CD4-positive, alpha-beta T cell treated with Interleukin-12 subunit alpha and Interleukin-12 subunit beta, for 1 hour (primary cell): Measurements from ENCODE around the gene DCDC2C.
"Not testable (repeated sequence)": the region's sequence is repeated elsewhere in the genome, so short reads cannot be mapped to it uniquely, and the experiment has no call there.

Source experiments
- DNase-seq: peaks from one replicate; pipeline ENCODE4 v3.0.0-alpha.2; 2020

The DCDC2C gene, protein sequence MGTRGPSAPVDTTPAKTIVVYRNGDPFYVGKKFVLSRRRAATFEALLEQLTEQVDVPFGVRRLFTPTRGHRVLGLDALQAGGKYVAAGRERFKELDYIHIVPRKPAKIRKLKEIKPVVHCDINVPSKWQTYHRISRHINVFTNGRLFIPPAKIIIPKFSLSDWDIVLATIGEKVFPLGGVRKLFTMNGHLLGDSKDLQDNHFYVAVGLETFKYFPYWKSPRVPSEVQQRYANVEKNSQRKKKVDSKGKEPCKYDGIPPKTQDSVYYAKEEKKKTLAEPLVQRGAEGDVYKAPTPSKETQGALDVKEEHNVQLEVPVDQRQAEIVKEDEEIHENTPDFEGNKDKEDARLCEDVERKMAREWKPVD

DNA sequence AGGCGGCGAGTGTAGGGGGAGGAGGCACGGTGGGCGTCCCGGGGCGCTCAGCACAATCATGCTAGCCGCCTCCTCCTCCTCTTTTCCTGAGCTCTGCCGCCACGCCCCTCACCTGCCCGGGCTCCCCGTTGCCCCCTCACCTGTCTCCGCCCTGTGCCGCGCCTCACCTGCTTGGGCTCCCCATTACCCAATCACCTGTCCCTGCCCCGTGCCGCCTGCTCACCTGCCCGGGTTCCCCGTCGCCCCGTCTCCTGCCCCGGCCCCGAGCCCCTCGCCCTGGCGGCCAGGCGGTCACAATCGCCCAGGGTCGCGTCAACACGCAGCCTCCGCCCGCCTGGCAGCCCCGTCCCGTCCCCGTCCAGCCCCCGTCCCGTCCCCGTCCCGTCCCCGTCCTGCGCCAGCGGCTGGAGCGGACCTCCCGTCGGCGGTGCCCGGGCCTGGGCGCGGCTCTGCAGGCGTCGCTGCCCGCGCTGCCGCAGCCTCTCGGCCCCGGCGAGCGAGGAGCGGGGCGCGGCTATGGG, at the start of gene DCDC2C:
TSS of gene DCDC2C (plus strand) at position 340 of the 521 bp plus-strand sequence. CDS start at position 517, 177 bp downstream.
- DNase-seq, result no peak

DNA sequence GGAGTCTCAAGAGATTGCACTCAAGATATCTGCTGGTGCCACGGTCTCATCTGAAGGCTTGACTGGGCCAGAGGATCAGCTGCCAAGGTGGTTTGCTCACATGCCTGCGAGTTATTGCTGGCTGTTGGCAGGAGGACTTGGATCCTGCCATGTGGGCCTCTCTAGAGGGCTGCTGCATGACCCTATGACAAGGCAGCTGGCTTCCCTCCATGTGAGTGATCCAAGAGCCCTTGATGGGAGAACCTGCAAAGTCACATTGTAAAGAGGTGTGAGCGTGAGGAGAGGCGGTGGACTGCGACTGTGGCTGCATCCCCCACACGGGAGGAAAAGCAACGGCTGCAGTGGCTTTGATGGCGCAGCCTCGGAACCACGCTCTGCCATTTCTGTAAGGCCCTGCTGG, 49.4 kb upstream of the DCDC2C start:
- no peak for DNase-seq

DNA sequence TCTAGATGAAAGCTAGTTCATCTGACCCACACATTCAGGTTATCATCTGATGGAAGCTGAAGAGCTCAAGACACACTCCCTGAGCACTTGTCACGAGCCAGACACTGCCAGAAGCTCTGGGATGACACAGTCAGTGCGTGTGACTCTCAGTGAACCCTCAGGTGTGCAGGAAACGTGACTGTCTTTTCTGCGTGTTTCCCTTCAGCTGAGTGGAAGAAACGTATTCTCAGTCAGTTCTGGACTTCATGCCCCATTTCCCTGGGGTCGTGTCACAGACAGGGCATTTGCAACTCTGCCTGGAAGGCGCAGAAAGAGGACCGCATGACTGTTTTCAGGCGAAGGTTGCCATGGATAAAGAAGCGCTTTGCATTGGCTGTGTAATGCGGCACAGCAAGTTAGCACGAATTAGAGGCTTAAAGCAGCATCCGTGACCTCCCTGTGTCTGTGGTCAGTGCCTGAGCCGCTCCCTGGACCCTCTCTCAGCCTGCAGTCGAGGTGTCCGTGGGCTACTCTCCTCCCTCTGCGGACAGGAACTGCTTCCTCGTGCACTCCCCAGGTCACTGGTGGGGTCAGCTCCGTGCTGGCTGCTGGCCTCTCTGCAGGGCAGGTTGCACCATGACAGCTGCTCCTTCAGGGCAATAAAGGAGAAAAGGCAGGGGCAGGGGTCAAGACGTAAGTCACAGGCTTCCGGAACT, 48.7 kb upstream of the DCDC2C start:
- no peak for DNase-seq

DNA sequence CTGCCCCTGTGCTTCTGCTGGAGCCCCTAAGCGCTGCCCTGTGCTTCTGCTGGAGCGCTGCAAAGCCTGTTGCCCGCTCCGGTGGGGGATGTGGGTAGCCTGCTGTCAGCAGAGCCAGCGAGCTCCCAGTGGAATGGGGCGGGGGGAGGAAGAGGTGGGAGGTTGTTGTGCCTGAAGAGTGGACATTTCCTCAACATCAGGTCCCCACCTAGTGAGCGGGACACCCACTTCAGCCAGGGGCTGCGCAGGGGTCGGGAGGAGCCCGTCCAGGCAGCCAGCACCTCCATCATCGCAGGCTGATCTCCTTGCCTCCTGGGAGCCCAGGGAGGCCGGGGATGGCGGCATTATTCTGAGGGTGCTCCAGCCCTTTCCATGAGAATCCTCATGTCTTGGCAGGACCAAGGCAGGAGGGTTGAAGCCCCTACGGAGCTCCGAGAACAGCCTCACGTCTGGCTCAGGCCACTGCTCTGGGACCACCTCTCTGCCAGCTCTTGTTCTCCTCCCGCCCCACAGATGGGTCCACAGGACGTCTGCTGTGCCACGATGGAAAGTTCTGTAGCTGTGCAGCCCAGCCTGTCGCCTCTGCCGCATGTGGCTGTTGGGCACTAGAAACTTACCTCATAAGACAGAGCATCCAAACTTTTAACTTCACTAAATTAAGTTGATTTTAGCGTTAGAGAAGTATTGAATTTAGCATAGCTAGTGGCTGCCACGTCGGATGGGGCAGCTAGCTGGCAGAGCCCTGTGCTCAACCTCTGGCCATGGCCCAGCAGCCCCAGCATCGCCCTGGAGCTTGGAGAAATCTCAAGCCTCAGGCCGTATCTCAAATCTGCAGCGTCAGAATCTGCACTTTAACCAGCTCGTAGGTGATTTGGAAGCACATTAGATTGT, 47.3 kb upstream of the DCDC2C start:
- no peak for DNase-seq

DNA sequence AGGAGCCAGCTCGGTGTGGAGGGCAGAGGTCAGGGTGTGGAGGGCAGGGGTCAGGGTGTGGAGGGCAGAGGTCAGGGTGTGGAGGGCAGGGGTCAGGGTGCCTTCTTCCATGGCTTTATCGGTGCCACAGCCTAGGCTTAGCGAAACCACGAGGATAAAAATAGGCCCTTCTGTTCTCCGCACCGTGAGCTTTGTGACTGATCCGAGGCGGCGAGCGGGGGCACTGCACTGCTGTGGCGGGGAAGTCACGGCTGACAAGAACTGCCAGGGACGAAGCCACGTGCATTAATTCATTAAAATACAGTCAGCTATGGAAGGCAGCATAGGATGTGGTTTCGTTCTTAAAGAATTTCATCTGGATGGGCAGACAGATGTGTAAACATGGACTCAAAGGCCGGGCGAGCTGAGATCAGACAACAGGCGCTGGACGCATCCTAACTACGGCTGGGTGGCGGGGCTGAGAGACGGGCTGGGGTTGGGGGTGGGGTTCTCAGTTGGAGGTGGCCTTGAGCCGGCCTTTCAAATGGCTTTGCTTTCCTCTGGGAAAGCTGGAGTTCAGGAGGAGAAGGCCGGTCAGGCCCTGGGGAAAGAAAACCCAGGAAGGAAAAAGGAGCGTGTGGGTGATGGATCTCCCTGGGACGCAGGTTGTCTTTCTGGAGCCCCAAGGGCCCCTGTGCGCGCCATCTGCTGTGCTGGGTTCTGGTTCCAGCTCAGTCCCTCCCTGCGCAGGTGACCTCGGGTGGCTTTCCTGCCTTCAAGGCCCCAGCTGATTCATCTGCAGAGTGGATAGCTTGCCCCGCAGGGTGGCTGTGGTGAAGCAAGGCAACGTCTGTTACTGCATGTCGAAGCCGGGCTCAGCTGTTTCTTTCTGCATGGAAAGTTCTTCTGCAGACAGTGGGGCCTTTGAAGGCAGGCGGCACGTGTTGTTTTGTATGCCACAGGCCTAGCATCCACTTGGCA, 46.3 kb upstream of the DCDC2C start:
- no peak for DNase-seq

DNA sequence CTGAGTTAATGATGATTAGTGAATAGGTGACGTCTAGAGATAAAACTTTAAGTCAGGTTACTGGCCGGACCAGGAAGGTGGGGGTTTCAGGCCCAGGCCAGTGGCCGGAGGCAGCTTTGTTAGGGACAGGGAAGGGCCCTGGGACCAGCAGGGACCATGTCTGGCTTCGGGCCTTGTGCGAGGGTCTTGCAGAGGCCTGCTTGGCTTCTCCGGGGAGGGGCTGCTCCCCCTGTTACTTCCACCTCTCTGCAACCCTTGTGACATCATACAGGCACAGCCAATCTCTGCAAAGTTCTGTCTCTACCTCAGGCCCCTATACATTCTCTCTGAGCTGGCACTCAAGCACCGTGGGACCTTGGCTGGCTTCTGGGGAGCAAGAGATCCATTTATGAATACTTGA, 45.5 kb upstream of the DCDC2C start, which contains the start of gene ALLC:
TSS of gene ALLC (plus strand) at position 320 of the 400 bp plus-strand sequence. CDS start 12,958 bp downstream, outside the sequence.
- no peak for DNase-seq

DNA sequence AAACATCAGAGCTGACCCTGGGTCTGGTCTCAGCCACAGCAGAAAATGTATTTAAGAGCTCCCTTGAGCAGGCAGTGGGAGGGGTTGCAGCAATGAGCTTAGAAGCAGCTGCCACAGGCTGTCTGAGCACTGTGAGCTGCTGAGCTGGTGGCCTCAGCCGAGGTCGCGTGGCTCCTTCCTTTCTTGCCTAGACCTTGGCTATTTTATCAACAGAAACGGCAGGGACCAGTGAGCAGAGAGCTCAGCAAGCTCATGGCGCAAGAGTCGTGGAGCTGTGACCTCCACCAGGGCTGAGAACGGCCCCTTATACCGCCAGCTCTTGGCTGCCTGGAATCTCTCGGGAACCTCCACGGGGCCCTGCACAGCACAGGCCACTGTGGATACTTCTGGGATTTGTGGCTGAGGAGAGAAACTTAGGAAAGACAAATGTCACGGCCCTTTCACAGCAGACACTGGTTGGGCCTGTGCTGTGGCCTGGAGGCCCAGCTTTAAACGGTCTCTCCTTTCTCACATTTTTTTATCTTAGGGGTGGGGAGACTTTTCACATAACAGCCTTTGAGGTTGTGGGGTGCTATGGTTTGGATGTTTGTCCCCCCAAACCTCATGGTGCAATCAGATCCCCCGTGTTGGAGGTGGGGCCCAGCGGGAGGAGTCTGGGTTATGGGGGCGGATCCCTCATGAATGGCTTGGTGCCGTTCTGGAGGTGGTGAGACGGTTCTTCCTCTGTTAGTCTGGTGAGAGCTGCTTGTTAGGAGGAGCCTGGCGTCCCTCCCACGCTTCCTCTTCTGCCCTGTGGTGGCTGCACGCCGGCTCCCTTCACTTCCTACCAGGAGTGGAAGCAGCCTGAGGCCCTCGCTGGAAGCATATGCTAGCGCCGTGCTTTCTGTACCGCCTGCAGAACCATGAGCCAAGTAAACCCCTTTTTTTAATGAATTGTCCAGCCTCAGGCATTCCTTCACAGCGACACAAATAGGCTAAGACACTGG, 43.6 kb upstream of the DCDC2C start:
- no peak for DNase-seq

DNA sequence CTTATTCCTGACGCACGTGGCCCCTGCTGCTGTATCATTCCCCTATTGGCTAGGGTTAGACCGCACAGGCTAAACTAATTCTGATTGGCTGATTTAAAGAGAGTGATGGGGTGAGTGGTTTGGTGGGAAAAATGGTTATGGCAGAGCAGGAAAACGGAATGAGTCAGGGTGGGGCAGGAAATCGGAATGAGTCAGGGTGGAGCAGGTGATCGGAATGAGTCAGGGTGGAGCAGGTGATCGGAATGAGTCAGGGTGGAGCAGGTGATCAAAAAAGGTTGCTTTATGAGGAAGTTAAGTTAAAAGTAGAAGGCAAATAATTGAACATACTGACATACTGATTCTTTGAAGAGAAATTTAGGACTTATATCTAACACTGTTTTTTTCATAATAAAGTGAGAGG, 42.7 kb upstream of the DCDC2C start:
- DNase-seq, result not testable (repeated sequence)

DNA sequence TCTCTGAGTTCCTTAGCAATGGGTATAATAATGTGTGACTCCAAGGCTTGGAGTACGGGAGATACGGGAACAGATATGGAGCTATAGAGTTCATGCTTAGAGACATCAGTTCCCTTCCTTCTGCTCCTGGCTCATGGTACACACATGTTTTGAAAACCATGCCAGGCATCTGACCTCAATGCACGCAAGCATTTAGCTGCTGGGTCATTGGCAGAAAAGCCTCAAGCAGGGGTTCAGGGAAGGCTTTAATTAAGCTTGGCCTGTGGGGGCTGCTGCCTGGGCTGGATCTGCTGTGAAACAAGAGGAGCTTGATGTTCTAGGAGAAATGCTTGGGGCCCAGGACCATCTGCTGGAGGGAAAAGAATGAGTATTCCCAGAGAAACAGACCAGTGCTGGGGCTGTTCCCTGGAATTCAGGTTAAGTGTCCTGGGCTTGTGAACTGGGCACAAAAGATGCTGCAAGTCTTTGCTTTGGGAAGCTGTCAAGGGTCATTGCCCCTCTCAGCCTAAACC, 42.2 kb upstream of the DCDC2C start:
- no peak for DNase-seq

DNA sequence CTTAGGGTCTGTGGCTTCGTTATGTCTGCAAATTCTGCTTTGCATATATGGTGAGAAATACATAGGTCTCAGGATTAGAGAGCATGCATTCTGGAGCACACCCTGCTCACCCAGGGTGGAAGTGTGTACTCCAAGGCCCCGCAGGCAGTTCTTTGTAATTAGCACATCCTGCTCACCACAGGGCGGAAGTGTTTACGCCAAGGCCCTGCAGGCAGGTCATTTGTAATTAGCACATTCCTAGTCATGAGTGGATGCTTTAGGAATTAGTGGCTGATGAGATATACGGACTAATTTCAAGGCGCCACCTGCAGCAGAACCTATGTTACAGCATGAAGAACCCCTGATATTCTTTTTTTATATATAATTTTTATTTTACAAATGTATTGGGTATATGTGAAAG, 41.1 kb upstream of the DCDC2C start:
- no peak for DNase-seq

DNA sequence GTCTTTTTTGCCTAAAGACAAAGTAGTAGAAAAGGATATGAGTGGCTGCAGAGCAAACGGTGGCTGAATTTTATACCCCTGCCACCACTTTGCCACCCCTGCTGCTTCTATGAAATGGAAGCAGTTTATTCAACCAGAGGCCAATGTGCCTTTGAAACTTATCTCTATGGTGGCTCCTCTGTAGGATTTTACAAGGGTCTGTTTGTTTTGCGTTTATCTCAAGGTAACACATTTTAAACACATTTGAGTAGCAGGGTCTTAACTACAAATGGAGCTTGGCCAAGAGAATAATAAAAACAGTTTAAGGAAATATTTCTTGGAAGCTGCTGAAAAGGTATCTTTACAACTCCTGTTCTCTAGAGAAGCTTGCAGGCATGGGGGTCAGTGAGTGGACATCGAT, 39.3 kb upstream of the DCDC2C start:
- no peak for DNase-seq

DNA sequence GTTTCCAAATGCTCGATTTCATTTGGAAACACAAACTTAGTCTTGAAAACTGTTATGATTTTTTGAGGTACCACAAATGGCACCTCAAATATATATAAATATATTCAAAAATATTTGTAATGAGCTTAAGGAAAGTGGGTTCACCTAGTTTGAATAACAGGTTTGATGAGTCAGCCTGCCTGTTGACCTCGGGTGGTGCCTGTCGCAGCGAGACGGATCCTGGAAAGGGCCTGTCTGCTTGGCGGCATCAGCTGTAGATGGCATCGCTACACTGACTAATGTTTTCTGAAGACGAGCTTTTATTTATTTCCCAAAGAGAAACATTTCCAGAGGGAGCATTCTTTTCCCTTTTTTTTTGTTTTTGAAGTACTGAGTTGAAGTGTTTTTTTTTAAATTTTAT, 38.5 kb upstream of the DCDC2C start:
- no peak for DNase-seq

DNA sequence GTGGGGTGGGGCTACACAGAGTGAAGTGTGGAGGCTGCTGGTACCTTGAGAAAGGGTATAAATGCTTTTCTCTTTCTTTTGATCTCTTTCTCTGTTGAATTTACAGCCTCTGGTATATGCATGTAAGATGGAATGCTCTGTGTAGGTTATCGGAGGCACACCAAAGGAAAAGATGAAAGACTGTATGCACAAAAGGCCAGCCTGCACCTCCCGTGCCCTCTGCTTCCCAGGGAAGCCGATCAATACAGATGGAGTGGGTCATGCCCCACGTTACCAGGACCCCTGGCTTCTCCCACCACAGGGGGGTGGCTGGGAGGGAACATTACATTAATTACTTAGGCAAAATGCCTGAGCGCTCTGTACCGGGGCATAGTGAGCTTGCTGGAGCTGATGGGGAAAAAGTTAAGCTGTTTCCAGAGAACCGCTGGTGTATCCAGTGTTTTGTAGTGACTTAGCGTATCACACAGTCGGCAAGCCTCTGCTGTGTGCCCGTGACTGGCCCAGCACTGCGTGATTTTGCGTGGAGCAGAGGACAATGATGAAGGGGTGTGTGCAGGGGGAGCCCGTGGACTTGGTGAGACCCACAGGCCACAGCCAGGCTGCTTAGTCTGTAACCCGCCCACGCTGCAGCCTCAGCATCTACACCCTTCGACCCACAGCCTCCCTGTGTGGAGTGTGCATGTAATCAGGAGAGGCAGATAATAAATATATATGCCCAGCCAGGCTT, 37.3 kb upstream of the DCDC2C start:
- DNase-seq, result no peak

DNA sequence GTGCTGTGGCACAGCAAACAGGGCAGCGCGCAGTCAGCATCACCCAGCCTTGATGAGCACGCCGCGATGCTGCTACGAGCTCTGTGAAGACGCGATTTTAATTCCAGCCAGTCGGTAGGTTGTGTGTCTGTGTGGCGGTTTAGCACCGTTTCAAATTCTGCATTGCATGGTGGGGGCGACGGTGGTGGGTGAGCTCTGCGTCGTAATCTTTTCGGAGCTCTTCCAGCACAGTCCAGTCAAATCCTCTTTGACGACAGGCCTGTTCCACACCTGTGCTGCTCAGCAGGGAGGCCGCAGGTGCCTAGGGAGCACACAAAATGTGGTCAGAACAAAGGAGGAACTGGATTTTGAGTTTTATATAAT, 36.8 kb upstream of the DCDC2C start:
- no peak for DNase-seq

DNA sequence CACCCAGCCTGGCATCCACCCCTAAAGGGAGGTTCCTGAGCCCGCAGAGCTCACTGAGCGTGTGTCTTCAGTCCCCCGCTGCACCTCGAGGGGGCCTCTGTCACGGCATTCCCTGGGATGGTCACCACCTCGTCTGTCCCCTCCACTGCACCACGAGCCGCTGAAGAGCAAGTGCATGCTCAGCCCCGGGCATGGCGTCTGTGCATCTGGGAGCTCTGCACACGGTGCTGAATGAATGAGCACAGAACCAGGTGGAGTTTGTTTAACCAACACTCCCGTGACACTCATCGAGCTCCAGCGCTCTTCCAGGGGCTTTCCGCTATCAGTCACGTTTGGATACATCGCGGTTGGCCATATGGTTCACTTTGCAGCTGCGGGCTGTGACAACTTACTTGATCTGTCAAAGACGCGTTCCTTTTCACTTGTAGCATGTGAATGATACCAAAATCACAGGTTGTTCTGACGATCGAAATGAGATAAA, 36.2 kb upstream of the DCDC2C start:
- no peak for DNase-seq

DNA sequence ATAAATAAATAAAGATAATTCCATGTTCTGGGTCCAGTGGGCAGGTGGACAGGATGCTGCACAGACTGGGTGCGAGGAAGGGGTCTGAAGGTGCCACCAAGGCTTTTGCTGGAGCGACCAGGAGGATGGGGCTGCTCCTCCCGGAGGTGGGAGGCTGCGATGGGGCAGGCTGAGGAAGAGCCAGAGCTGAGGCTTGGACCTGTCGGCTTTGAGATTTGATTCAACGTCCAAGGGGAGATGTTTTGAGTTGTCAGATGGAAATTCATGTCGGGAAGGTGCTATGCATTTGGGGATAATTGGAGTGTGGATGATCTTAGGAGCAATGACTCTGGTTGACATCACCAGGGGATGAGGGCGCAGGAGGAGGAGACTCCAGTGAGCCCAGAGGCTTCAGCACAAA, 33.7 kb upstream of the DCDC2C start:
- DNase-seq, result no peak

DNA sequence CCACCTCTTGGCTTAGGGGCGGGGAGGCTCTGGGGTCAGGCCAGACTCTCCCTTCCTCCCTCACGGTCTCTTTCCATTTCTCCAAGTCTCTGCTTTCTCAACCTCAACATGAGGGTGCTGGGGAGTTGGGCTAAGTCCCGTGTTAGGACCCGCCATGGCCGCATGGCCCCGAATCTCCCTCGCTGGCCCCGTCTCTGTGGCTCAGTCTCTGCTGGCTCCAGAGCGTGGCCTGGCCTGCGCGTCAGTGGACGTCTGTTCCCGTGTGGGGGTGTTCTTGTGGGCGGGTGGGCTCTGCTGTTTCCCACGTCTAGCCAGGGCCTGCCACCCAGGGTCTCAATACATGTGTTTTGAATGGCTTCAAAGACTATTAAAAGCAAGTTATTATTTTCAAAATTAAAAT, 33.0 kb upstream of the DCDC2C start:
- DNase-seq, result no peak

DNA sequence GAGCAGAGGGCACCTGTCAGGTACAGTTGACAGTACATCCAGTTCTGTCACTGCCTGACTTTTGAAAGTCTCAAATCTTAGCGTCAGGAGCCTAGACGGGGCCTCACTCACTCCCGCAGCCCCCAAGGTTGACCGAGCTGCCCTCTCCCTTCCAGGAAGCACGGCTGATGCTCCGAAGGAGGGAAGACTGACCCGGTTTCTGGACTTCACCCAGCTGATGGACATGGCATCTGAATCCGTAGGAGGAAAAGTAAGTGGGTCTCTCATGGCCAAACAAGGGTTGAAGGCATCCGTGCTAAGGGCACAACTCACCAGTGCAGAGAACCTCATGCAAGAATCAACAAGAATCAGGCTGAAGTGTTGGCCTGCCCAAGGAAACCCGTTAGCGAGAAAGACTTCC, 32.4 kb upstream of the DCDC2C start:
- DNase-seq, result no peak

DNA sequence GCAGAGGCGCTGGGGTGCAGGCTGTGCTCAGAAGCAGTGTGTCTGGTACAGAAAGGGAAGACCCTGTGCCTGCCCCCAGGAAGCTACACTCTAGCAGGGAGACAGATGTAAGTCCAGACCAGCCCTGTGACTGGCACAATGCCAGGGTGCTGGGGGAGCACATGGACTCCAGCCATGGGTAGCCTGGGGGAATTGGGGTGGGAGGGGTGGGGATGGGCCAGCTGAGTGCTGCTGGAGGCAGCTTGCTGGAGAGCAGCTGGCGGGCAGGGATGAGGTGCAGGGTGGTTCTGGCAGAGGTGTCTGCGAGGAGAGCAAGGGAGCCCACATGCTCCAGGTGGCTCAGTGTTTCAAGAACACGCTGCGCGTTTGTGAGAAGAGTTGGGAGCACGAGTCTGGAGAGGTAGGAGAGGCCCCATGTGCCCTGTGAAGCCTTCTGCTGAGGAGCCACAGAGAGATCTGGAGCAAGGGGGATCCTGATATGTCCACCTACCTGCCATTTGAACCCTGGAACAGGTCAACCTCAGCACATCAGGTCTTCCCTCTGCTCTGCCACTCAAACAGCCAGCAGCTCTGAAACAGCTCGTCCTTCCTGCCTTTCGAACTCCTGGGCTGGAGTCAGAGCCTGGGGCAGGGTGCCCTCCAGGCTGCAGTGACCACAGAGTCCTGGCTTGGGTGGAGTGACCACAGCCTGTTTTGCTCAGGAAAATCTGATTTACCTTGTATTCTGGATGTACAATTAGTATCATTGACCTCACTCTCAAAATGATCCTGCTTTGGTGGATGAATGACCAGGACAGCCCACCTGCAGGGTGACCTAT, 30.3 kb upstream of the DCDC2C start:
- no peak for DNase-seq
